ENCODE data around the gene NOPCHAP1.
"Not testable (repeated sequence)": the region's sequence is repeated elsewhere in the genome, so short reads cannot be mapped to it uniquely, and the experiment has no call there.

NOPCHAP1 gene

GRCh38 chr12:104964167-104964855 is 21.8 kb upstream of the NOPCHAP1 start:
- Histone ChIP-seq H3K9me3 (ENCODE audit: control insufficient read depth in 2 of 2, low read length in 2 of 2) (no peaks in the 10 kb centered on the region), H3K4me1 (ENCODE audit: control insufficient read depth in 2 of 2, insufficient read depth in 2 of 2, low read length in 2 of 2) (peaks cover 0 to under 1% of the 10 kb centered on the region in 2 donors), H3K9ac (ENCODE audit: low read depth in 1 of 2, low read length in 2 of 2) (no peak overlapping the region), H3K27ac (ENCODE audit: low read depth in 2 of 2, low read length in 2 of 2) (no peak overlapping the region), H3K27me3 (ENCODE audit: control insufficient read depth in 2 of 2, insufficient read depth in 2 of 2, low read length in 2 of 2) (no peaks in the 10 kb centered on the region), H3K36me3 (ENCODE audit: control insufficient read depth in 2 of 2, insufficient read depth in 2 of 2, low read length in 2 of 2) (no peaks in the 10 kb centered on the region), H3K4me3 (ENCODE audit: low read length in 2 of 2) (no peak overlapping the region)

GRCh38 chr12:104964856-104965205 is 21.3 kb upstream of the NOPCHAP1 start:
- Histone ChIP-seq H3K36me3 (ENCODE audit: control insufficient read depth in 2 of 2, insufficient read depth in 2 of 2, low read length in 2 of 2) (no peaks in the 10 kb centered on the region), H3K4me3 (ENCODE audit: low read length in 2 of 2) (no peak overlapping the region), H3K9ac (ENCODE audit: low read depth in 1 of 2, low read length in 2 of 2) (no peak overlapping the region), H3K27ac (ENCODE audit: low read depth in 2 of 2, low read length in 2 of 2) (no peak overlapping the region), H3K9me3 (ENCODE audit: control insufficient read depth in 2 of 2, low read length in 2 of 2) (no peaks in the 10 kb centered on the region), H3K27me3 (ENCODE audit: control insufficient read depth in 2 of 2, insufficient read depth in 2 of 2, low read length in 2 of 2) (no peaks in the 10 kb centered on the region), H3K4me1 (ENCODE audit: control insufficient read depth in 2 of 2, insufficient read depth in 2 of 2, low read length in 2 of 2) (no peaks in the 10 kb centered on the region)

- H3K9ac ChIP-seq (ENCODE audit: low read depth in 1 of 2, low read length in 2 of 2): no peak overlapping the region
- no peaks in the 10 kb centered on the region for H3K9me3 ChIP-seq (ENCODE audit: control insufficient read depth in 2 of 2, low read length in 2 of 2)
- no peaks in the 10 kb centered on the region for H3K4me1 ChIP-seq (ENCODE audit: control insufficient read depth in 2 of 2, insufficient read depth in 2 of 2, low read length in 2 of 2)
- no peaks in the 10 kb centered on the region for H3K27me3 ChIP-seq (ENCODE audit: control insufficient read depth in 2 of 2, insufficient read depth in 2 of 2, low read length in 2 of 2)
- H3K27ac ChIP-seq (ENCODE audit: low read depth in 2 of 2, low read length in 2 of 2): no peak overlapping the region
- H3K36me3 ChIP-seq (ENCODE audit: control insufficient read depth in 2 of 2, insufficient read depth in 2 of 2, low read length in 2 of 2): no peaks in the 10 kb centered on the region
- no peak overlapping the region for H3K4me3 ChIP-seq (ENCODE audit: low read length in 2 of 2)
Measured at GRCh38 chr12:104966677-104967076, 19.4 kb upstream of the NOPCHAP1 start.

GRCh38 chr12:104969343-104969742 is 16.8 kb upstream of the NOPCHAP1 start:
- H3K9me3 ChIP-seq (ENCODE audit: control insufficient read depth in 2 of 2, low read length in 2 of 2): no peaks in the 10 kb centered on the region
- no peaks in the 10 kb centered on the region for H3K27me3 ChIP-seq (ENCODE audit: control insufficient read depth in 2 of 2, insufficient read depth in 2 of 2, low read length in 2 of 2)
- no peak overlapping the region for H3K4me3 ChIP-seq (ENCODE audit: low read length in 2 of 2)
- no peak overlapping the region for H3K9ac ChIP-seq (ENCODE audit: low read depth in 1 of 2, low read length in 2 of 2)
- no peaks in the 10 kb centered on the region for H3K4me1 ChIP-seq (ENCODE audit: control insufficient read depth in 2 of 2, insufficient read depth in 2 of 2, low read length in 2 of 2)
- no peak overlapping the region for H3K27ac ChIP-seq (ENCODE audit: low read depth in 2 of 2, low read length in 2 of 2)
- no peaks in the 10 kb centered on the region for H3K36me3 ChIP-seq (ENCODE audit: control insufficient read depth in 2 of 2, insufficient read depth in 2 of 2, low read length in 2 of 2)

- H3K4me1 ChIP-seq (ENCODE audit: control insufficient read depth in 2 of 2, insufficient read depth in 2 of 2, low read length in 2 of 2): no peaks in the 10 kb centered on the region
- no peaks in the 10 kb centered on the region for H3K27me3 ChIP-seq (ENCODE audit: control insufficient read depth in 2 of 2, insufficient read depth in 2 of 2, low read length in 2 of 2)
- no peak overlapping the region for H3K4me3 ChIP-seq (ENCODE audit: low read length in 2 of 2)
- no peak overlapping the region for H3K9ac ChIP-seq (ENCODE audit: low read depth in 1 of 2, low read length in 2 of 2)
- no peak overlapping the region for H3K27ac ChIP-seq (ENCODE audit: low read depth in 2 of 2, low read length in 2 of 2)
- H3K36me3 ChIP-seq (ENCODE audit: control insufficient read depth in 2 of 2, insufficient read depth in 2 of 2, low read length in 2 of 2): no peaks in the 10 kb centered on the region
- H3K9me3 ChIP-seq (ENCODE audit: control insufficient read depth in 2 of 2, low read length in 2 of 2): no peaks in the 10 kb centered on the region
Measured at GRCh38 chr12:104971306-104971705, 14.8 kb upstream of the NOPCHAP1 start.

- no peak overlapping the region for H3K27ac ChIP-seq (ENCODE audit: low read depth in 2 of 2, low read length in 2 of 2)
- H3K9ac ChIP-seq (ENCODE audit: low read depth in 1 of 2, low read length in 2 of 2): no peak overlapping the region
- no peak overlapping the region for H3K4me3 ChIP-seq (ENCODE audit: low read length in 2 of 2)
Measured at GRCh38 chr12:104973250-104973649, 12.9 kb upstream of the NOPCHAP1 start.

GRCh38 chr12:104974626-104975290 is 11.4 kb upstream of the NOPCHAP1 start:
- H3K9ac ChIP-seq (ENCODE audit: low read depth in 1 of 2, low read length in 2 of 2): no peak overlapping the region
- no peak overlapping the region for H3K27ac ChIP-seq (ENCODE audit: low read depth in 2 of 2, low read length in 2 of 2)
- H3K36me3 ChIP-seq (ENCODE audit: control insufficient read depth in 2 of 2, insufficient read depth in 2 of 2, low read length in 2 of 2): no peaks in the 10 kb centered on the region
- no peaks in the 10 kb centered on the region for H3K4me1 ChIP-seq (ENCODE audit: control insufficient read depth in 2 of 2, insufficient read depth in 2 of 2, low read length in 2 of 2)
- H3K4me3 ChIP-seq (ENCODE audit: low read length in 2 of 2): no peak overlapping the region
- H3K27me3 ChIP-seq (ENCODE audit: control insufficient read depth in 2 of 2, insufficient read depth in 2 of 2, low read length in 2 of 2): no peaks in the 10 kb centered on the region
- H3K9me3 ChIP-seq (ENCODE audit: control insufficient read depth in 2 of 2, low read length in 2 of 2): no peaks in the 10 kb centered on the region

More at GRCh38 chr12:104973250-104973649, 12.9 kb upstream of the NOPCHAP1 start:
- H3K9me3 ChIP-seq (ENCODE audit: control insufficient read depth in 2 of 2, low read length in 2 of 2): no peaks in the 10 kb centered on the region
- no peaks in the 10 kb centered on the region for H3K4me1 ChIP-seq (ENCODE audit: control insufficient read depth in 2 of 2, insufficient read depth in 2 of 2, low read length in 2 of 2)
- H3K36me3 ChIP-seq (ENCODE audit: control insufficient read depth in 2 of 2, insufficient read depth in 2 of 2, low read length in 2 of 2): no peaks in the 10 kb centered on the region
- no peaks in the 10 kb centered on the region for H3K27me3 ChIP-seq (ENCODE audit: control insufficient read depth in 2 of 2, insufficient read depth in 2 of 2, low read length in 2 of 2)

- Histone ChIP-seq H3K4me3 (ENCODE audit: low read length in 2 of 2) (no peak overlapping the region), H3K9ac (ENCODE audit: low read depth in 1 of 2, low read length in 2 of 2) (no peak overlapping the region), H3K27ac (ENCODE audit: low read depth in 2 of 2, low read length in 2 of 2) (no peak overlapping the region), H3K36me3 (ENCODE audit: control insufficient read depth in 2 of 2, insufficient read depth in 2 of 2, low read length in 2 of 2) (no peaks in the 10 kb centered on the region), H3K27me3 (ENCODE audit: control insufficient read depth in 2 of 2, insufficient read depth in 2 of 2, low read length in 2 of 2) (no peaks in the 10 kb centered on the region), H3K4me1 (ENCODE audit: control insufficient read depth in 2 of 2, insufficient read depth in 2 of 2, low read length in 2 of 2) (no peaks in the 10 kb centered on the region), H3K9me3 (ENCODE audit: control insufficient read depth in 2 of 2, low read length in 2 of 2) (no peaks in the 10 kb centered on the region)
Measured at GRCh38 chr12:104975587-104976343, 10.4 kb upstream of the NOPCHAP1 start.

- no peaks in the 10 kb centered on the region for H3K36me3 ChIP-seq (ENCODE audit: control insufficient read depth in 2 of 2, insufficient read depth in 2 of 2, low read length in 2 of 2)
- H3K27me3 ChIP-seq (ENCODE audit: control insufficient read depth in 2 of 2, insufficient read depth in 2 of 2, low read length in 2 of 2): no peaks in the 10 kb centered on the region
- H3K27ac ChIP-seq (ENCODE audit: low read depth in 2 of 2, low read length in 2 of 2): no peak overlapping the region
- no peak overlapping the region for H3K9ac ChIP-seq (ENCODE audit: low read depth in 1 of 2, low read length in 2 of 2)
- no peaks in the 10 kb centered on the region for H3K9me3 ChIP-seq (ENCODE audit: control insufficient read depth in 2 of 2, low read length in 2 of 2)
- no peaks in the 10 kb centered on the region for H3K4me1 ChIP-seq (ENCODE audit: control insufficient read depth in 2 of 2, insufficient read depth in 2 of 2, low read length in 2 of 2)
- no peak overlapping the region for H3K4me3 ChIP-seq (ENCODE audit: low read length in 2 of 2)
Measured at GRCh38 chr12:104976703-104977102, 9.4 kb upstream of the NOPCHAP1 start.

GRCh38 chr12:104977688-104978087 is 8.4 kb upstream of the NOPCHAP1 start:
- H3K9me3 ChIP-seq (ENCODE audit: control insufficient read depth in 2 of 2, low read length in 2 of 2); H3K4me3 ChIP-seq (ENCODE audit: low read length in 2 of 2); H3K4me1 ChIP-seq (ENCODE audit: control insufficient read depth in 2 of 2, insufficient read depth in 2 of 2, low read length in 2 of 2); H3K27ac ChIP-seq (ENCODE audit: low read depth in 2 of 2, low read length in 2 of 2); H3K36me3 ChIP-seq (ENCODE audit: control insufficient read depth in 2 of 2, insufficient read depth in 2 of 2, low read length in 2 of 2); H3K27me3 ChIP-seq (ENCODE audit: control insufficient read depth in 2 of 2, insufficient read depth in 2 of 2, low read length in 2 of 2); H3K9ac ChIP-seq (ENCODE audit: low read depth in 1 of 2, low read length in 2 of 2): not testable (repeated sequence)

Measured in mucosa of rectum (tissue), 2 donors.